HepG2 (cell line): Measurements from ENCODE around the gene PARP8. TPM values are rescaled to one million over a fixed set of nuclear protein-coding genes. Genes with fewer than 3 reads are reported as not detected.

Experiments
- ATAC-seq: fragments of 200-7000 bp; cut with Tn5 transposase; 3 replicates; pipeline ENCODE4 v1.9.1; 2020; ENCODE audit warnings: mild to moderate bottlenecking, moderate library complexity
- BruUV-seq: library from RNA; stranded (reverse); fragments of 400-500 nt; replicated peaks from 2 replicates; lab custom pipeline; 2021; lab: Mats Ljungman, UMichigan
- CTCF ChIA-PET: fragments of 300-600 bp; formaldehyde crosslinking; extraction: SDS; loops from one replicate; lab custom pipeline; 2021; ENCODE audit warnings: low total read pairs, inconsistent platforms, low intra/inter-chr PET ratio; lab: Yijun Ruan, JAX
- POLR2A ChIA-PET: fragments of 350-600 bp; sonication (Branson Sonifier 250); formaldehyde crosslinking; loops from one replicate; lab custom pipeline; 2020; ENCODE audit warnings: antibody characterized with exemption, inconsistent platforms; lab: Yijun Ruan, JAX
- DNase-seq: peaks from one replicate; pipeline ENCODE4 v3.0.0-alpha.2; 2015; ENCODE audit warnings: low spot score
- FAIRE-seq: peaks from 3 replicates; lab custom pipeline; 2011; peaks lifted over from hg19 to GRCh38; lab: Jason Lieb, UNC
- H2AFZ ChIP-seq: one replicate; pipeline ENCODE4 v1.6.1; 2011; ENCODE audit warnings: low read length, inconsistent platforms
- H3K27ac ChIP-seq: fragments of 300-600 bp; 3 replicates; pipeline ENCODE4 v1.8.0; 2011; ENCODE audit warnings: mixed run types, mild to moderate bottlenecking, mixed read lengths, low read length, inconsistent platforms; ENCODE audit not compliant: insufficient read depth; ENCODE audit errors: extremely low read length
- H3K27me3 ChIP-seq, 2 experiments: fragments of 200-600 bp in 1 of 2; 2 replicates in 1 of 2; 3 replicates in 1 of 2; pipeline versions ENCODE4 v1.6.0 to v1.8.0; 2011; ENCODE audit warnings: low read length in 2 of 2, mild to moderate bottlenecking in 2 of 2, moderate library complexity in 2 of 2, inconsistent platforms in 1 of 2; ENCODE audit not compliant: insufficient read depth in 2 of 2, control insufficient read depth in 1 of 2
- H3K36me3 ChIP-seq, 2 experiments: fragments of 200-600 bp in 1 of 2; replicated peaks in 1 of 2; 2 replicates in 1 of 2; 3 replicates in 1 of 2; pipeline versions ENCODE4 v1.5.1 to v1.8.0; 2011; ENCODE audit warnings: low read length in 2 of 2, inconsistent platforms in 1 of 2; ENCODE audit not compliant: insufficient read depth in 2 of 2, control insufficient read depth in 1 of 2
- H3K4me1 ChIP-seq: 2 replicates; pipeline ENCODE4 v1.5.1; 2012; ENCODE audit warnings: low read length, inconsistent platforms; ENCODE audit not compliant: insufficient read depth
- H3K4me2 ChIP-seq: 2 replicates; pipeline ENCODE4 v1.6.0; 2011; ENCODE audit warnings: low read depth, low read length, inconsistent platforms
- H3K4me3 ChIP-seq, 3 experiments: fragments of 200-600 bp in 1 of 3; sonication (generic), shearing (Covaris generic) in 1 of 3; replicated peaks in 1 of 3; 2 replicates each; pipeline ENCODE4 v1.5.1; 2011 to 2016; ENCODE audit warnings: low read length in 3 of 3, inconsistent platforms in 2 of 3, low read depth in 2 of 3, mild to moderate bottlenecking in 2 of 3, control low read depth in 1 of 3, mixed read lengths in 1 of 3; ENCODE audit not compliant: insufficient read depth in 1 of 3
- H3K79me2 ChIP-seq: one replicate; pipeline ENCODE4 v1.6.1; 2011; ENCODE audit warnings: low read length, inconsistent platforms; ENCODE audit not compliant: insufficient read depth
- H3K9ac ChIP-seq: 2 replicates; pipeline ENCODE4 v1.6.0; 2011; ENCODE audit warnings: mild to moderate bottlenecking, low read depth, low read length, inconsistent platforms; ENCODE audit not compliant: insufficient read depth
- H3K9me3 ChIP-seq: 2 replicates; pipeline ENCODE4 v1.5.1; 2012; ENCODE audit warnings: mild to moderate bottlenecking, low read length
- H4K20me1 ChIP-seq: 2 replicates; pipeline ENCODE4 v1.6.0; 2011; ENCODE audit warnings: inconsistent platforms, mild to moderate bottlenecking, low read length, moderate library complexity; ENCODE audit not compliant: insufficient read depth
- EEA1 ChIP-seq: sonication (generic); formaldehyde crosslinking; IDR thresholded peaks from 2 replicates; pipeline ENCODE4 v1.5.1; 2020; ENCODE audit warnings: mild to moderate bottlenecking, missing genetic modification reagents, borderline replicate concordance
- ELF3 ChIP-seq: IDR thresholded peaks from 2 replicates; pipeline ENCODE4 v1.6.1; 2016; ENCODE audit warnings: missing genetic modification reagents, missing compliant biosample characterization
- FOXK2 ChIP-seq: fragments of 450-650 bp; IDR thresholded peaks from 2 replicates; pipeline ENCODE4 v1.6.1; 2016
- TBL1XR1 ChIP-seq: fragments of 150-350 bp; IDR thresholded peaks from 2 replicates; pipeline ENCODE4 v1.6.1; 2014; ENCODE audit warnings: borderline replicate concordance, low read length; ENCODE audit not compliant: partially characterized antibody
- TOPORS ChIP-seq: sonication (generic); formaldehyde crosslinking; IDR thresholded peaks from 2 replicates; pipeline ENCODE4 v1.8.0; 2023; ENCODE audit warnings: mild to moderate bottlenecking, missing genetic modification reagents
- ZBTB20 ChIP-seq: sonication (generic); formaldehyde crosslinking; IDR thresholded peaks from 2 replicates; pipeline ENCODE4 v1.8.1; 2023; ENCODE audit warnings: missing genetic modification reagents, low read depth, mild to moderate bottlenecking, borderline replicate concordance
- ZNF678 ChIP-seq: sonication (generic); formaldehyde crosslinking; IDR thresholded peaks from 2 replicates; pipeline ENCODE4 v1.4.0; 2020; ENCODE audit warnings: mild to moderate bottlenecking, missing genetic modification reagents
- ZNF737 ChIP-seq: sonication (generic); formaldehyde crosslinking; IDR thresholded peaks from 2 replicates; pipeline ENCODE4 v1.5.0; 2020; ENCODE audit warnings: missing genetic modification reagents, mild to moderate bottlenecking, borderline replicate concordance
- WGBS: methylation state at CpG from one replicate; pipeline ENCODE4 v1.1.6; 2017; ENCODE audit warnings: low lambda C conversion rate; 5-methylcytosine and 5-hydroxymethylcytosine counted together
- in situ Hi-C: cut with HindIII; loops from 2 replicates; pipeline ENCODE4 v1.10.0; 2017; ENCODE audit warnings: low pct_unique_long_range_greater_than_20kb; ENCODE audit not compliant: extremely low pct_ligation_motif_present
- intact Hi-C: fragments of 100-400 bp; cut with micrococcal nuclease; formaldehyde crosslinking; loops from one replicate; pipeline ENCODE4 v1.10.0; 2022; ENCODE audit not compliant: unreplicated experiment
- polyA plus RNA-seq, 8 experiments: library from polyadenylated mRNA; depleted of rRNA in 3 of 8; stranded (reverse) in 7 of 8; unstranded in 1 of 8; fragments of >200 nt; fragmentation: Illumina TruSeq in 4 of 8; extraction: Trizol in 4 of 8; gene quantifications; 2 replicates each; pipeline versions ENCODE4 v1.2.1 to v1.2.3, GENCODE V29; 2011 to 2016; ENCODE audit warnings: low read depth in 4 of 8, missing spikeins in 1 of 8, mixed read lengths in 1 of 8; ENCODE audit not compliant: insufficient read depth in 1 of 8
- total RNA-seq, 5 experiments: library from RNA; depleted of rRNA; stranded (reverse); fragments of >200 nt; fragmentation: Illumina TruSeq; extraction: Trizol; gene quantifications; 2 replicates each; pipeline ENCODE4 v1.2.3, GENCODE V29; 2016; ENCODE audit warnings: low read depth in 1 of 5
- TF ChIP-seq, protein P1 (sequence below): IDR thresholded peaks from 2 replicates; pipeline ENCODE4 v1.6.1; 2016
- TF ChIP-seq, protein P2 (sequence below): sonication (generic); formaldehyde crosslinking; IDR thresholded peaks from 2 replicates; pipeline ENCODE4 v1.4.0; 2020; ENCODE audit warnings: missing genetic modification reagents, borderline replicate concordance
- TF ChIP-seq, protein P3 (sequence below): sonication (generic); formaldehyde crosslinking; IDR thresholded peaks from 2 replicates; pipeline ENCODE4 v1.8.0; 2022; ENCODE audit warnings: mild to moderate bottlenecking, missing genetic modification reagents, moderate library complexity
- TF ChIP-seq, protein P4 (sequence below): sonication (generic); formaldehyde crosslinking; IDR thresholded peaks from 2 replicates; pipeline ENCODE4 v1.8.1; 2022; ENCODE audit warnings: low read depth, mild to moderate bottlenecking, missing genetic modification reagents

The PARP8 gene
- total and polyA plus RNA-seq, 2 of the 13 experiments (the other 11 are each of a cell fraction or from before 2014, with no cell fraction given): 0.11 to 0.29 TPM

DNA sequence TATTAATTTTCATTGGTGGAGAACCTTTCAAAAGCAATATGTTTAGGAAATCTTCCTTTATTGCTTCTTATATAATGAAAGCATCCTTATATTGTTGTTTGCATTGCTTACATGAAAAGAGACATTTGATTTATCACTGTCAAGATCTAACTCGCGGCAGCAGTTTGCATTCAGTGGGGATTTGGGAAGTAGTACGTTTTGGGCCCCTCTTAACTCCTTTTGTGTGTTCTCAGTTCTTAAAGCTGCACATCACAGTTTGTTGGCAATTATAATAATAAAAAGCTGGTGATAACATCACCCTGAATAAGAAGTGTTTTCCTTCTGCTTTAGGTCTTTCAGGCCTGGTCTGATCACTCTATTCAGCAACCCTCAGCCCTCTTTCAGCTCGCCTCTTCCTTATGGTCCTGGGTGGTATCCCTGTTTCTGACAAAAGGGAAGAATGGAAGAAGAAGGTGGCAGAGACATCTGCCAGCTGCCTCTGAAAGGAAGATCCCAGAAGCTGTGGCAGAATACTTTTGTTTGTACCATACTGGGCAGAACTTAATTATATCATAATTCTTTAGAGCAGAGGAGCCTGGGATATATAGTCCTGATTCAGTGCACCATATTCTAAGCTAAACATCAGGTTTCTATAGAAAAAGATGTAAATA lies 53.7 kb downstream of the PARP8 start (continued):
- TF ChIP-seq TBL1XR1: no peak
- TF ChIP-seq ZNF737 (CRISPR knock-in tag): no peak
- TF ChIP-seq TOPORS (CRISPR knock-in tag): no peak
- TF ChIP-seq, protein P1, sequence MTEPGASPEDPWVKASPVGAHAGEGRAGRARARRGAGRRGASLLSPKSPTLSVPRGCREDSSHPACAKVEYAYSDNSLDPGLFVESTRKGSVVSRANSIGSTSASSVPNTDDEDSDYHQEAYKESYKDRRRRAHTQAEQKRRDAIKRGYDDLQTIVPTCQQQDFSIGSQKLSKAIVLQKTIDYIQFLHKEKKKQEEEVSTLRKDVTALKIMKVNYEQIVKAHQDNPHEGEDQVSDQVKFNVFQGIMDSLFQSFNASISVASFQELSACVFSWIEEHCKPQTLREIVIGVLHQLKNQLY (CRISPR knock-in tag): no peak
- no peak for TF ChIP-seq ZNF678
- TF ChIP-seq FOXK2: no peak
- no peak for TF ChIP-seq ZBTB20 (CRISPR knock-in tag)

DNA sequence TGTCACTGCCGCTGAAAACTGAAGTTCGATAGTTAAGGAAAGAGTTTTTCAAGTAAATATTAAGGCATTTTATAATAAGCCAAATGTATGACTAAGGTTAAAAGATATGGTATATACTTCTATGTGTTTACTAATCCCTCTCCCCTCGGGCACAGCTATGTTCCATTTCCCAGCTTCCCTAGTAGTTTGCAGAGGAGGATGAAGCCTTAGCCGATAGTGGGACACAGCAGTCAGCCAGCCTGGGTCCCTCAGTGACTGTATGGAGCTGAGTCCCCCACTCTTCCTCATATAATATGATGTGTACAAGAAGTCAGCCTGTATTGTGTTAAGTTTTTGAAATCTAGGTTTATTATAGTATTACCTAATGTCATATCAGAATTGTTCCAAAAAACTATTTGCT lies 55.8 kb downstream of the PARP8 start:
- Histone ChIP-seq H3K9me3 (no peaks in the 10 kb centered on the region), H3K79me2 (no peaks in the 10 kb centered on the region), H3K4me3 (no peak overlapping the region), H3K27ac (no peak overlapping the region), H3K4me2 (no peak overlapping the region), H3K4me1 (no peaks in the 10 kb centered on the region), H4K20me1 (no peaks in the 10 kb centered on the region), H3K27me3 (no peaks in the 10 kb centered on the region; a peak in 1 of 5 replicates), H2AFZ (no peak overlapping the region), H3K36me3 (no peaks in the 10 kb centered on the region), H3K9ac (no peak overlapping the region)
- FAIRE-seq (no peak), DNase-seq (no peak), ATAC-seq (no peak)
- CTCF ChIA-PET: no interaction called here
- TF ChIP-seq, protein P2, sequence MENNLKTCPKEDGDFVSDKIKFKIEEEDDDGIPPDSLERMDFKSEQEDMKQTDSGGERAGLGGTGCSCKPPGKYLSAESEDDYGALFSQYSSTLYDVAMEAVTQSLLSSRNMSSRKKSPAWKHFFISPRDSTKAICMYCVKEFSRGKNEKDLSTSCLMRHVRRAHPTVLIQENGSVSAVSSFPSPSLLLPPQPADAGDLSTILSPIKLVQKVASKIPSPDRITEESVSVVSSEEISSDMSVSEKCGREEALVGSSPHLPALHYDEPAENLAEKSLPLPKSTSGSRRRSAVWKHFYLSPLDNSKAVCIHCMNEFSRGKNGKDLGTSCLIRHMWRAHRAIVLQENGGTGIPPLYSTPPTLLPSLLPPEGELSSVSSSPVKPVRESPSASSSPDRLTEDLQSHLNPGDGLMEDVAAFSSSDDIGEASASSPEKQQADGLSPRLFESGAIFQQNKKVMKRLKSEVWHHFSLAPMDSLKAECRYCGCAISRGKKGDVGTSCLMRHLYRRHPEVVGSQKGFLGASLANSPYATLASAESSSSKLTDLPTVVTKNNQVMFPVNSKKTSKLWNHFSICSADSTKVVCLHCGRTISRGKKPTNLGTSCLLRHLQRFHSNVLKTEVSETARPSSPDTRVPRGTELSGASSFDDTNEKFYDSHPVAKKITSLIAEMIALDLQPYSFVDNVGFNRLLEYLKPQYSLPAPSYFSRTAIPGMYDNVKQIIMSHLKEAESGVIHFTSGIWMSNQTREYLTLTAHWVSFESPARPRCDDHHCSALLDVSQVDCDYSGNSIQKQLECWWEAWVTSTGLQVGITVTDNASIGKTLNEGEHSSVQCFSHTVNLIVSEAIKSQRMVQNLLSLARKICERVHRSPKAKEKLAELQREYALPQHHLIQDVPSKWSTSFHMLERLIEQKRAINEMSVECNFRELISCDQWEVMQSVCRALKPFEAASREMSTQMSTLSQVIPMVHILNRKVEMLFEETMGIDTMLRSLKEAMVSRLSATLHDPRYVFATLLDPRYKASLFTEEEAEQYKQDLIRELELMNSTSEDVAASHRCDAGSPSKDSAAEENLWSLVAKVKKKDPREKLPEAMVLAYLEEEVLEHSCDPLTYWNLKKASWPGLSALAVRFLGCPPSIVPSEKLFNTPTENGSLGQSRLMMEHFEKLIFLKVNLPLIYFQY (CRISPR knock-in tag): no peak
- TF ChIP-seq ELF3 (no peak), EEA1 (CRISPR knock-in tag) (no peak)
- TF ChIP-seq, protein P3, sequence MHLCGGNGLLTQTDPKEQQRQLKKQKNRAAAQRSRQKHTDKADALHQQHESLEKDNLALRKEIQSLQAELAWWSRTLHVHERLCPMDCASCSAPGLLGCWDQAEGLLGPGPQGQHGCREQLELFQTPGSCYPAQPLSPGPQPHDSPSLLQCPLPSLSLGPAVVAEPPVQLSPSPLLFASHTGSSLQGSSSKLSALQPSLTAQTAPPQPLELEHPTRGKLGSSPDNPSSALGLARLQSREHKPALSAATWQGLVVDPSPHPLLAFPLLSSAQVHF (CRISPR knock-in tag): no peak
- TF ChIP-seq, protein P4, sequence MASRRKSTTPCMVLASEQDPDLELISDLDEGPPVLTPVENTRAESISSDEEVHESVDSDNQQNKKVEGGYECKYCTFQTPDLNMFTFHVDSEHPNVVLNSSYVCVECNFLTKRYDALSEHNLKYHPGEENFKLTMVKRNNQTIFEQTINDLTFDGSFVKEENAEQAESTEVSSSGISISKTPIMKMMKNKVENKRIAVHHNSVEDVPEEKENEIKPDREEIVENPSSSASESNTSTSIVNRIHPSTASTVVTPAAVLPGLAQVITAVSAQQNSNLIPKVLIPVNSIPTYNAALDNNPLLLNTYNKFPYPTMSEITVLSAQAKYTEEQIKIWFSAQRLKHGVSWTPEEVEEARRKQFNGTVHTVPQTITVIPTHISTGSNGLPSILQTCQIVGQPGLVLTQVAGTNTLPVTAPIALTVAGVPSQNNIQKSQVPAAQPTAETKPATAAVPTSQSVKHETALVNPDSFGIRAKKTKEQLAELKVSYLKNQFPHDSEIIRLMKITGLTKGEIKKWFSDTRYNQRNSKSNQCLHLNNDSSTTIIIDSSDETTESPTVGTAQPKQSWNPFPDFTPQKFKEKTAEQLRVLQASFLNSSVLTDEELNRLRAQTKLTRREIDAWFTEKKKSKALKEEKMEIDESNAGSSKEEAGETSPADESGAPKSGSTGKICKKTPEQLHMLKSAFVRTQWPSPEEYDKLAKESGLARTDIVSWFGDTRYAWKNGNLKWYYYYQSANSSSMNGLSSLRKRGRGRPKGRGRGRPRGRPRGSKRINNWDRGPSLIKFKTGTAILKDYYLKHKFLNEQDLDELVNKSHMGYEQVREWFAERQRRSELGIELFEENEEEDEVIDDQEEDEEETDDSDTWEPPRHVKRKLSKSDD (CRISPR knock-in tag): no peak
- in situ Hi-C loops: no loop called here
- intact Hi-C loops: no loop called here
- WGBS: 0% methylated on average over 3 of the region's 4 CpGs
- no TSS peak for BruUV-seq
- POLR2A ChIA-PET: no interaction called here
